Upper lobe of left lung (tissue), 4 donors: Measurements from ENCODE around the gene SPRR2F.

Experiments
- CTCF ChIP-seq, 6 experiments: fragments of 450-650 bp in 4 of 6; fragments of 200-600 bp in 2 of 6; sonication (generic) in 2 of 6; IDR thresholded peaks; one replicate each; pipeline ENCODE4 v1.5.1; 2016 to 2019; ENCODE audit warnings: antibody characterized with exemption in 6 of 6
- POLR2A ChIP-seq, 4 donors: fragments of 450-650 bp; IDR thresholded peaks; one replicate each; pipeline ENCODE4 v1.5.1; 2016 to 2017; ENCODE audit warnings: antibody characterized with exemption in 4 of 4, mild to moderate bottlenecking in 2 of 4
- POLR2AphosphoS5 ChIP-seq, 2 donors: sonication (generic); formaldehyde crosslinking; IDR thresholded peaks; one replicate each; pipeline ENCODE4 v1.5.1; 2017; ENCODE audit warnings: antibody characterized with exemption in 2 of 2

- TF ChIP-seq CTCF (IDR thresholded peaks at IDR 0.05), result no peak
- TF ChIP-seq POLR2A (IDR thresholded peaks at IDR 0.05), result no peak
- TF ChIP-seq POLR2AphosphoS5 (IDR thresholded peaks at IDR 0.05), result no peak
Measured at GRCh38 chr1:153155541-153155940, 42.2 kb upstream of the SPRR2F start.
